ENCODE data around the gene C2orf68. TPM values are rescaled to one million over a fixed set of nuclear protein-coding genes. Genes with fewer than 3 reads are reported as not detected.
"Not testable (repeated sequence)": the region's sequence is repeated elsewhere in the genome, so short reads cannot be mapped to it uniquely, and the experiment has no call there.

Gene C2orf68, protein sequence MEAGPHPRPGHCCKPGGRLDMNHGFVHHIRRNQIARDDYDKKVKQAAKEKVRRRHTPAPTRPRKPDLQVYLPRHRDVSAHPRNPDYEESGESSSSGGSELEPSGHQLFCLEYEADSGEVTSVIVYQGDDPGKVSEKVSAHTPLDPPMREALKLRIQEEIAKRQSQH
- total RNA-seq (10 to 100 TPM; 10.6 to 13.0 (median 12.8) TPM), polyA plus RNA-seq (10 to 100 TPM; 18.6 to 23.0 (median 21.3) TPM)

DNA sequence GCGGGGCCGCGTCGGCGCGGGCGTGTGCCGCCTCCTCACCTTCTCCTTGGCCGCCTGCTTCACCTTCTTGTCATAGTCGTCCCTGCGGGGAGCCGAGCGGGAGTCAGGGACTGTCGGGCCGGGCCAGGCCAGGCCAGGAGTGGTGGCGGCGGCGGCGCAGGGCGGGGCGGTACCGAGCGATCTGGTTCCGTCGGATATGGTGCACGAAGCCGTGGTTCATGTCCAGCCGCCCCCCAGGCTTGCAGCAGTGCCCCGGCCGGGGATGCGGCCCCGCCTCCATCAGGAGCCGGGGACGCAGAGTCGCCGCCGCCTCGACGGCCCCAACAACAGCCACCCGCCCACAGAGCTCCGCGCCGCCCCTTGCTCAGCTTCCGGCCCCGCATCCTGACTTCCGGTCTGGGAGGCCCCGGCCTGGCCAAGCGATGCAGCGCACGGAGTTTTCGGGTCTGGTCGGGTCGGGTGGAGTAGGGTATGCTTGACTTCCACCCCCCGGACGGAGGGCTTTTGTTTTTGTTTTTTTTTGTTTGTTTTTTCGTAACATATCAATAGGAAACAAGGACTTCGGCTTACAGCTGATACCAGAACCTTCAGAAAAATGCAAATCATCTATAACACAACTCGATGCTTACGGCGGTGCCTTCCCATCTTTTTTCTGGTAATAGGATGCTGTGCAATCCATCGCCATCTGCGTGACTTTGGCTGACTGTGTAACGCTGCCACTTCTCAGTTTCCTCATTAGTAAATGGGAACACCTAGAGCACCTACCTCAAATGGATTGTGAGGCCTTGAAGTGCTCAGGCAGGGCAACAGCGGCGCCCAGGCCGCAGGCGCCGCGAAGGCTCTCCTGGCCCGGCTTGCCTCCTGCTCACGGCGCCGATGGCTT lies at the start of gene C2orf68:
C2orf68 (minus strand) TSS at position 362 of the 883 bp plus-strand sequence; CDS start at position 280, 82 bp downstream.
- TF ChIP-seq EP300 (IDR thresholded peaks at IDR 0.05) (no peak), POLR2AphosphoS5 (IDR thresholded peaks at IDR 0.05) (peak; percentile 78 to 93 (median 86)), POLR2A (IDR thresholded peaks at IDR 0.05) (peak; percentile 67 to 68)
- TF ChIP-seq, protein P1, sequence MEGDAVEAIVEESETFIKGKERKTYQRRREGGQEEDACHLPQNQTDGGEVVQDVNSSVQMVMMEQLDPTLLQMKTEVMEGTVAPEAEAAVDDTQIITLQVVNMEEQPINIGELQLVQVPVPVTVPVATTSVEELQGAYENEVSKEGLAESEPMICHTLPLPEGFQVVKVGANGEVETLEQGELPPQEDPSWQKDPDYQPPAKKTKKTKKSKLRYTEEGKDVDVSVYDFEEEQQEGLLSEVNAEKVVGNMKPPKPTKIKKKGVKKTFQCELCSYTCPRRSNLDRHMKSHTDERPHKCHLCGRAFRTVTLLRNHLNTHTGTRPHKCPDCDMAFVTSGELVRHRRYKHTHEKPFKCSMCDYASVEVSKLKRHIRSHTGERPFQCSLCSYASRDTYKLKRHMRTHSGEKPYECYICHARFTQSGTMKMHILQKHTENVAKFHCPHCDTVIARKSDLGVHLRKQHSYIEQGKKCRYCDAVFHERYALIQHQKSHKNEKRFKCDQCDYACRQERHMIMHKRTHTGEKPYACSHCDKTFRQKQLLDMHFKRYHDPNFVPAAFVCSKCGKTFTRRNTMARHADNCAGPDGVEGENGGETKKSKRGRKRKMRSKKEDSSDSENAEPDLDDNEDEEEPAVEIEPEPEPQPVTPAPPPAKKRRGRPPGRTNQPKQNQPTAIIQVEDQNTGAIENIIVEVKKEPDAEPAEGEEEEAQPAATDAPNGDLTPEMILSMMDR (IDR thresholded peaks at IDR 0.05), result no peak
- H3K4me3 ChIP-seq, result peak within 1 kb of the TSS; percentile 60 to 99 (median 86)
- intact Hi-C loops (cut with DNase I), result no loop called here
- peak within 1 kb of the TSS; percentile 79 to 93 (median 88) for H3K27ac ChIP-seq
- DNase-seq, result peak; percentile 94
- H3K36me3 ChIP-seq, result peaks cover 0 to 27% (median 0%) of the 10 kb centered on the region in 4 donors
- no peaks in the 10 kb centered on the region for H3K9me3 ChIP-seq
- H3K27me3 ChIP-seq, result no peaks in the 10 kb centered on the region
- WGBS, 2 donors, result 10 to 14% methylated on average over 73 of the region's 73 CpGs
- peaks cover 0 to 23% (median 21%) of the 10 kb centered on the region in 4 donors for H3K4me1 ChIP-seq

DNA sequence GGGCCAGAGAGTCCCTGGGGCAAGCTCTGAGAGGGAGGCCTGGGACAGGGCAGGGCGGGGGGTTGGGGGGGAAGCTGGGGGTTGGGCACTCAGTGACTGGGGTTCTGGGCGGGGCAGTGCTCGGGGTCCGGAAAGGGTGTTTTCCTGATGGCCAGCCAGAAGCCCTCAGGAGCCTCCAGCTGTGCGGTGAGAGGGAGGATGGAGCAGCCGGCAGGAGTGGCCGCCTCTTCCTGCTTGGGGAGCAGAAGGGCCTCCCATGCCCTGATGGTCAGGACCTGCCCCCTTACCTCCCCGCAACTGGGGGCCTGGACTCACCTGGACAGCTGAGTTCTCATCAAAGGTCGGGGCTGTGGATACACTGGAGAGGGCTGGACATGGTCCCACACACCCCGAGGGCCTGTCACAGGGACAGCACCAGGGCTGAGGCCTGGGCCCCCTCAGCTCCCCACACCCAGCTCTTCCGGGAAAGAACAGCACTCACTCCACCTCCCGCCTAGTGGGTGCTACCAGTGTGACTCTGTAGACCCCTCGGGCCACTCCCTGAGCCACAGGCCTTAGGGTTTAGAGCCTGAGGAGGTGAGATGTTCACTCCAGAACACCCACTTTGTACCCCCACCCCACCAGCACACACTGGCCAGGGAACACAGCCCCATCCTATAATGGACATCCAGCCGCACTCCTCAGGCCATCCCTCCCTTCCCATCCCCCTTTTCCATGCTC lies 49.4 kb upstream of the C2orf68 start:
- Histone ChIP-seq H3K27ac (peak overlapping the region in 3 of 4 donors; percentile 17 to 64 (median 23)), H3K4me1 (peaks cover 0 to 3% (median 0%) of the 10 kb centered on the region in 4 donors), H3K9me3 (no peaks in the 10 kb centered on the region), H3K4me3 (no peak overlapping the region), H3K27me3 (no peaks in the 10 kb centered on the region), H3K36me3 (peaks cover 0 to 19% (median 0%) of the 10 kb centered on the region in 4 donors)
- intact Hi-C loops (cut with DNase I), result no loop called here
- TF ChIP-seq, protein P1 (IDR thresholded peaks at IDR 0.05), result no peak
- TF ChIP-seq POLR2AphosphoS5 (IDR thresholded peaks at IDR 0.05) (no peak), POLR2A (IDR thresholded peaks at IDR 0.05) (no peak), EP300 (IDR thresholded peaks at IDR 0.05) (no peak)
- DNase-seq, result peak; percentile 61
- 81 to 90% methylated on average over 14 of the region's 14 CpGs for WGBS, 2 donors

DNA sequence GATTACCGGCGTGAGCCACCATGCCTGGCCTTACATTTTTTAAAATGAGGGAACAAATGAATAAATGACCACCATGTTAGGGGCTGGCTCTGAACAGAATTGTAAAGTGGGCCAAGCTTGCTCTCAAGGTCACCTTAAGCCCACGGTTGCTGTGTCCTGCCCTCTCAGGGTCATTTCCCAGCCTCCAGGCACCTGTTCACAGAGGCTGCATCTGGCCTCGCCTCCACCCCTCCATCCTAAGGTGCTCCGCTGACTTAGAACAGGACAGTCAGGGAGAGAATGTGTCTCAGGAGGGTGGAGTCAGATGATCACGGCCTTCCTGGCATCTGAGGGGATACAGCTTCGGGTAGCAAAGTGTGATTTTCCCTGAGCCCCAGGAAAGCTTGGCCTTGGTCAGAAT lies 48.9 kb upstream of the C2orf68 start:
- WGBS, 2 donors, result 85 to 89% methylated on average over 7 of the region's 7 CpGs
- no peaks in the 10 kb centered on the region for H3K27me3 ChIP-seq
- TF ChIP-seq EP300 (IDR thresholded peaks at IDR 0.05) (no peak), POLR2A (IDR thresholded peaks at IDR 0.05) (no peak), POLR2AphosphoS5 (IDR thresholded peaks at IDR 0.05) (no peak)
- TF ChIP-seq, protein P1 (IDR thresholded peaks at IDR 0.05), result no peak
- peaks cover 0 to 3% (median 0%) of the 10 kb centered on the region in 4 donors for H3K4me1 ChIP-seq
- H3K27ac ChIP-seq, result peak overlapping the region in 1 of 4 donors; percentile 64
- H3K36me3 ChIP-seq, result peaks cover 0 to 23% (median 0%) of the 10 kb centered on the region in 4 donors
- H3K9me3 ChIP-seq, result no peaks in the 10 kb centered on the region
- no peak overlapping the region for H3K4me3 ChIP-seq
- intact Hi-C loops (cut with DNase I), result no loop called here
- no peak for DNase-seq

DNA sequence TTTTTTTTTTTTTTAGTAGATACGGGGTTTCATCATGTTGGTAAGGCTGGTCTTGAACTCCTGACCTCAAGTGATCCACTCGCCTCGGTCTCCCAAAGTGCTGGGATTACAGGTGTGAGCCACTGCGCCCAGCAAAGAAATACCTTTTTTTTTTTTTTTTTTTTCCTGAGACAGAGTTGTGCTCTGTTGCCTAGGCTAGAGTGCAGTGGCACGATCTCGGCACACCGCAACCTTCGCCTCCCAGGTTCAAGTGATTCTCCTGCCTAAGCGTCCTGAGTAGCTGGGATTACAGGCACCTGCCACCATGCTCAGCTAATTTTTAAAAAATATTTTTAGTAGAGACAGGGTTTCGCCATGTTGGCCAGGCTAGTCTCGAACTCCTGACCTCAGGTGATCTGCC lies 48.4 kb upstream of the C2orf68 start:
- DNase-seq, result not testable (repeated sequence)
- 93 to 97% methylated on average over 11 of the region's 11 CpGs for WGBS, 2 donors
- H3K27ac ChIP-seq, result peak overlapping the region in 1 of 4 donors; percentile 64

More for the DNA sequence above, 48.4 kb upstream of the C2orf68 start:
- intact Hi-C loops (cut with DNase I); H3K9me3 ChIP-seq; H3K27me3 ChIP-seq; H3K4me3 ChIP-seq; H3K4me1 ChIP-seq: not testable (repeated sequence)
- H3K36me3 ChIP-seq, result peaks cover 0 to 23% (median 0%) of the 10 kb centered on the region in 4 donors
